ENCODE data around the gene SDR9C7. TPM values are rescaled to one million over a fixed set of nuclear protein-coding genes. Genes with fewer than 3 reads are reported as not detected.
A peak's percentile ranks its signal among the peaks of the same experiment; 100 is the strongest.
"Not testable (repeated sequence)": the region's sequence is repeated elsewhere in the genome, so short reads cannot be mapped to it uniquely, and the experiment has no call there.

The SDR9C7 gene
- total RNA-seq, 2 donors from 2014 or later, result not detected

DNA sequence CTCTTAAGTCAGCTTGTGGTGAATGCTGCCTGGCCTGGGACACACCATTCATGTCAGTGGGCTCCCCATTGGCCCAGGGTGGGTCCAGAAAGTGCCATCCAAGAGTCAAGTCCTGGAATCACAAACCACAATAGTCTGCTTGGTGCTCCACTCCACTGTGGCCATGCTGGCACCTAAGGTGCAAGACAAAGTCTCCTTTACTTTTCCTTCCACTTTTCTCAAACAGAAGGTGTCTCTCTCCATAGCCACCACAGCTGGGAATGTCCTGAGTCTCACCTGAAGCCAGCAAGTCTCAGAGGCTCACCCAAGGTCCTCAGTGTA, 14.2 kb upstream of the SDR9C7 start:
- Histone ChIP-seq H3K4me3 (no peak overlapping the region), H3K27me3 (no peaks in the 10 kb centered on the region), H3K27ac (no peak overlapping the region), H3K36me3 (replicated peaks in 1 of 2; ENCODE audit: insufficient read depth in 1 of 2, low read depth in 2 of 2) (no peaks in the 10 kb centered on the region), H3K9me3 (no peaks in the 10 kb centered on the region), H3K4me1 (no peaks in the 10 kb centered on the region)
- TF ChIP-seq, protein P1, sequence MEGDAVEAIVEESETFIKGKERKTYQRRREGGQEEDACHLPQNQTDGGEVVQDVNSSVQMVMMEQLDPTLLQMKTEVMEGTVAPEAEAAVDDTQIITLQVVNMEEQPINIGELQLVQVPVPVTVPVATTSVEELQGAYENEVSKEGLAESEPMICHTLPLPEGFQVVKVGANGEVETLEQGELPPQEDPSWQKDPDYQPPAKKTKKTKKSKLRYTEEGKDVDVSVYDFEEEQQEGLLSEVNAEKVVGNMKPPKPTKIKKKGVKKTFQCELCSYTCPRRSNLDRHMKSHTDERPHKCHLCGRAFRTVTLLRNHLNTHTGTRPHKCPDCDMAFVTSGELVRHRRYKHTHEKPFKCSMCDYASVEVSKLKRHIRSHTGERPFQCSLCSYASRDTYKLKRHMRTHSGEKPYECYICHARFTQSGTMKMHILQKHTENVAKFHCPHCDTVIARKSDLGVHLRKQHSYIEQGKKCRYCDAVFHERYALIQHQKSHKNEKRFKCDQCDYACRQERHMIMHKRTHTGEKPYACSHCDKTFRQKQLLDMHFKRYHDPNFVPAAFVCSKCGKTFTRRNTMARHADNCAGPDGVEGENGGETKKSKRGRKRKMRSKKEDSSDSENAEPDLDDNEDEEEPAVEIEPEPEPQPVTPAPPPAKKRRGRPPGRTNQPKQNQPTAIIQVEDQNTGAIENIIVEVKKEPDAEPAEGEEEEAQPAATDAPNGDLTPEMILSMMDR (IDR thresholded peaks at IDR 0.05), result no peak
- no peak for TF ChIP-seq POLR2A (IDR thresholded peaks at IDR 0.05)
- intact Hi-C loops (cut with DNase I), result no loop called here
- no peak for DNase-seq
- no peak for ATAC-seq

DNA sequence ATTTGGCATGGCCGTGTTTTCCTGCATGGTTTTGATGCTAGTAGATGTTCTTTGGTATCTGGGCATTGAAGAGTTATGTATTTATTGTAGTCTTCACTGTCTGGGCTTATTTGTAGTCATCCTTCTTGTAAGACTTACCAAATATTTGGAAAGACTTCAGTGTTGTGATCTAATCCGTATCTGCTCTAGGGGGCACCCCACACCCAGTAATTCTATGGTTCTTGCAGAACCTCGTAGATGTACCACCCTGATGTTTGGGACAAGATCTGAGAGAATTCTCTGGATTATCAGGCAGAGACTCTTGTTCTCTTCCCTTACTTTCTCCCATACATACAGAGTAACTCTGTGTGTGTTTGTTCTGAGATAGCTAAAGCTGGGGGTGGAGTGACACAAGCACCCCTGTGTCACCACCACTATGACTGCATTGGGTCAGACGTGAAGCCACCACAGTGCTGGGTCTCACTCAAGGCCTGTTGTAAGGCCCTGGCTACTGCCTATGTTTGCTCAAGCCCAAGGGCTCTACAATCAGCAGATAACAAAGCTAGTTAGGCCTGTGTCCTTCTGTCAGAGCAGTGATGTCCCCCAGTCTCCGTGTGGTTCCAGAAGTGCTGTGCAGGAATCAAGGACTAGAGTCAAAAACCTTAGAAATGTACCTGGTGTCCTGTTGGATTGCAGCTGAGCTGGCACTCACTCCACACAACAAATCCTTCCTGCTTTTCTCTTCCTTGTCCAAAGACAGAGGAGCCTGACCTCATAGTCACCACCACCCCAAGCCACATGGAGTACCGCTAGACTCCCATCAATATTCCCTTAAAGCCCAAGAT, 13.6 kb upstream of the SDR9C7 start:
- ATAC-seq (no peak), DNase-seq (no peak)
- no peak for TF ChIP-seq POLR2A (IDR thresholded peaks at IDR 0.05)
- TF ChIP-seq, protein P1 (IDR thresholded peaks at IDR 0.05), result no peak
- no peaks in the 10 kb centered on the region for H3K4me1 ChIP-seq
- no peaks in the 10 kb centered on the region for H3K27me3 ChIP-seq
- no peaks in the 10 kb centered on the region for H3K9me3 ChIP-seq
- H3K27ac ChIP-seq, result no peak overlapping the region
- H3K36me3 ChIP-seq (replicated peaks in 1 of 2; ENCODE audit: insufficient read depth in 1 of 2, low read depth in 2 of 2), result no peaks in the 10 kb centered on the region
- 72 to 73% methylated on average over 5 to 6 of the region's 6 CpGs for WGBS, 2 donors
- intact Hi-C loops (cut with DNase I), result no loop called here
- H3K4me3 ChIP-seq, result no peak overlapping the region

DNA sequence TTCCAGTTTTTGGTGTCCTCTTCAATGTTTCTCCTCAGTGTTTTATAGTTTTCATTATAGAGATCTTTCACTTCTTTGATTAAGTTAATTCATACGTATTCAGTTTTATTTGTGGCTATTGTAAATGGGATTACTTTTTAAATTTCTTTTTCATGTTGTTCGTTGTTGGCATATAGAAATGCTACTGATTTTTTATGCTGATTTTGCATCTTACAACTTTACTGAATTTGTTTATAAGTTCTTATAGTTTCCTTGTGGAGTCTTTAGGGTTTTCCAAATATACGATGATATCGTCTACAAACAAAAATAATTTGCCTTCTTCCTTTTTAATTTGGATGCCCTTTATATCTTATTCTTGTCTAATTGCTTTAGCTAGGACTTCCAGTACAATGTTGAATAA, 9.7 kb upstream of the SDR9C7 start:
- WGBS, 2 donors, result 82% methylated on average over 4 of the region's 4 CpGs
- no peak for DNase-seq
- TF ChIP-seq, protein P1 (IDR thresholded peaks at IDR 0.05), result no peak
- no peak for TF ChIP-seq POLR2A (IDR thresholded peaks at IDR 0.05)
- Histone ChIP-seq H3K4me3 (no peak overlapping the region), H3K27ac (no peak overlapping the region), H3K36me3 (replicated peaks in 1 of 2; ENCODE audit: insufficient read depth in 1 of 2, low read depth in 2 of 2) (no peaks in the 10 kb centered on the region), H3K9me3 (no peaks in the 10 kb centered on the region), H3K27me3 (no peaks in the 10 kb centered on the region), H3K4me1 (no peaks in the 10 kb centered on the region)
- intact Hi-C loops (cut with DNase I), result no loop called here
- no peak for ATAC-seq

DNA sequence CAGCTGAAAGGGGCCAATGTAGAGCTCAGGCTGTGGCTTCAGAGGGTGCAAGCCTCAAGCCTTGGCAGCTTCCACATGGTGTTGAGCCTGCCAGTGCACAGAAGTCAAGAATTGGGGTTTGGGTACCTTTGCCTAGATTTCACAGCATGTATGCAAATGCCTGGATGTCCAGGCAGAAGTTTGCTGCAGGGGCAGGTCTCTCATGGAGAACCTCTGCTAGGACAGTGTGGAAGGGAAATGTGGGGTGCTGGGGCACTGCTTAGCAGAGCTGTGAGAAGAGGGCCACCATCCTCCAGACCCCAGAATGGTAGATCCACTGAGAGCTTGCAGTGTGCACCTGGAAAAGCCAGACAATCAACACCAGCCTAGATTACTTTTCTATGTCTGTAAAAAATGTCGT, 9.2 kb upstream of the SDR9C7 start:
- H3K9me3 ChIP-seq; H3K27me3 ChIP-seq; H3K4me3 ChIP-seq; intact Hi-C loops (cut with DNase I); ATAC-seq; H3K4me1 ChIP-seq; DNase-seq; H3K27ac ChIP-seq; H3K36me3 ChIP-seq (replicated peaks in 1 of 2; ENCODE audit: insufficient read depth in 1 of 2, low read depth in 2 of 2): not testable (repeated sequence)
- WGBS, 2 donors, result 64 to 82% methylated on average over 1 of the region's 1 CpG

DNA sequence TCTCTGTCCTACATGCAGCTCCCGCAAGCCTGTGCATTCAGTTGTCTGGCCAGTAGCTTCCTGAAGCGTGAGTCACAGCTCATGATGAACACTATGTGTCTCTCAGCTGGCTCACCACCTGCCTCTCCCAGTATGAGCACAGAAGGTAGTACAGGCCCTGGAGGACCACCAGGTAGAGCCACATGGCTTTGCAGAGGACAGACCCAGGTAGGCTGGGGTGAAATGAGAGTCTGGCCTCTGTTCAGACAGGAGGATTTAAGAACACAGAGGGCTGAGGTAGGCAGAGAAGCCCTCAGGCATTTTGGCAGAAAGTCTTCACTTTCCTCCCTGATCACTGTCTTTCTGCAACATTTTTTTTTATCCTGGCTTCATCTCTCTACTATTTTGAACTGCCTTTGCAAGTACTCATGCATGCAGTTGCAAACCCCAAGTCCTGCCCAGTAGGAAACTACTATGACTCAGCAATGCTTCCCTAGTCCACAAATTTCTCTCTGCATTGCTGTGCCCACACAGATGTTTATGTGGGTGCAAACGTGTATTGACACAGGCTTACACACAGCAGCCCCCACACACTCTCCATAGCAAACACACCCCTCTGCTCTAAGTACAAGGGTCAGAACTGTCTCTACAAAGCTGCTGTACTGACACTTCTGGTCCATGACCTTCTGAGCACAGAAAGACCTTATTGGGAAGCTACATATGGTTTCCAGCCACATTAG, 7.2 kb upstream of the SDR9C7 start:
- TF ChIP-seq, protein P1 (IDR thresholded peaks at IDR 0.05), result no peak
- no peak for TF ChIP-seq POLR2A (IDR thresholded peaks at IDR 0.05)
- intact Hi-C loops (cut with DNase I), result no loop called here
- H3K4me3 ChIP-seq, result no peak overlapping the region
- H3K4me1 ChIP-seq, result no peaks in the 10 kb centered on the region
- no peak overlapping the region for H3K27ac ChIP-seq
- no peaks in the 10 kb centered on the region for H3K27me3 ChIP-seq
- ATAC-seq, result no peak
- DNase-seq, result peak in 1 of 4 donors; percentile 36
- no peaks in the 10 kb centered on the region for H3K36me3 ChIP-seq (replicated peaks in 1 of 2; ENCODE audit: insufficient read depth in 1 of 2, low read depth in 2 of 2)
- WGBS, 2 donors, result 10 to 42% methylated on average over 2 to 3 of the region's 3 CpGs
- H3K9me3 ChIP-seq, result no peaks in the 10 kb centered on the region

DNA sequence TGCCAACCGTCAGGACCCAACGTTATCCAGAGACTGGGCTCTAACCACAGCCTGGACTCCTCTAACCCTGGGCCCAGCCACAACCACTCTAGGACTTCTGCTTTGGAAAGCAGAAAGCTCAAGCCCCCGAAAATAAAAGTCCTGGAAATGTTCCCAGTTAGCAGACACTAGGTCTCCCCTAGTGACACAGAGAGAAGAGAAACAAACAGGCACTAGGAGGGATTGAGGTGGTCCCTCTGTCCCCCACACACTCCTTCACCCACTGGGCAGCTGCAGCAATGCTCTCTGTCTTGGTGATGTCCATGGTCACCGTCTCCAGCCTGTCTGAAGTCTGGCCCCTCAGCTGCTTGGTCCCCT, 6.7 kb upstream of the SDR9C7 start:
- no CpG with 5 or more reads among the region's 4 CpGs for WGBS, 2 donors
- H3K27ac ChIP-seq; H3K9me3 ChIP-seq; H3K4me1 ChIP-seq; H3K27me3 ChIP-seq; H3K36me3 ChIP-seq (replicated peaks in 1 of 2; ENCODE audit: insufficient read depth in 1 of 2, low read depth in 2 of 2); ATAC-seq; H3K4me3 ChIP-seq; intact Hi-C loops (cut with DNase I); DNase-seq: not testable (repeated sequence)

Data from body of pancreas (tissue), 4 donors.